Pancreas (tissue), 10 donors: Measurements from ENCODE around the gene APBA2. TPM values are rescaled to one million over a fixed set of nuclear protein-coding genes. Genes with fewer than 3 reads are reported as not detected.
A peak's percentile ranks its signal among the peaks of the same experiment; 100 is the strongest.

Experiments used
- ATAC-seq, 4 donors: fragments of 200-7000 bp; cut with Tn5 transposase; one replicate each; pipeline versions ENCODE4 v1.8.0 to v1.9.1; 2020; ENCODE audit warnings: mild to moderate bottlenecking in 4 of 4, moderate library complexity in 4 of 4
- DNase-seq, 6 donors: peaks; one replicate each; pipeline ENCODE4 v3.0.0-alpha.2; 2020
- FAIRE-seq: peaks from 2 replicates; lab custom pipeline; 2012; peaks lifted over from hg19 to GRCh38; lab: Jason Lieb, UNC
- H3K27ac ChIP-seq, 4 donors: fragments of 200-600 bp; sonication (generic); 1 replicate in 3 of 4; 2 replicates in 1 of 4; pipeline versions ENCODE4 v1.5.0 to v1.8.0; 2020
- H3K27me3 ChIP-seq, 4 donors: fragments of 200-600 bp; one replicate each; pipeline ENCODE4 v1.8.0; 2021
- H3K36me3 ChIP-seq, 3 donors: fragments of 200-600 bp; sonication (generic) in 1 of 3; one replicate each; pipeline versions ENCODE4 v1.5.0 to v1.8.0; 2020 to 2021
- H3K4me1 ChIP-seq, 3 donors: fragments of 200-600 bp; one replicate each; pipeline ENCODE4 v1.8.0; 2021
- H3K4me3 ChIP-seq, 4 donors: fragments of 200-600 bp; sonication (generic) in 2 of 4; one replicate each; pipeline versions ENCODE4 v1.5.0 to v1.8.0; 2020 to 2021
- H3K9me3 ChIP-seq, 4 donors: fragments of 200-600 bp; one replicate each; pipeline ENCODE4 v1.8.0; 2021
- CTCF ChIP-seq, 4 donors: fragments of 200-600 bp; sonication (generic) in 3 of 4; IDR thresholded peaks; one replicate each; pipeline versions ENCODE4 v1.5.0 to v1.8.0; 2021; ENCODE audit warnings: antibody characterized with exemption in 4 of 4
- WGBS, 2 donors: extraction: QIAGEN DNeasy Blood & Tissue Kit; methylation state at CpG; one replicate each; pipeline ENCODE4 v1.1.7; 2013; 5-methylcytosine and 5-hydroxymethylcytosine counted together
- intact Hi-C, 3 donors: fragments of 100-400 bp; cut with DNase I; formaldehyde crosslinking; loops; one replicate each; pipeline versions ENCODE4 v1.11.1 to v1.14.2; 2022
- polyA plus RNA-seq, 2 donors: library from polyadenylated mRNA; stranded (reverse); fragments of 200-250 nt; gene quantifications; one replicate each; pipeline ENCODE4 v1.2.3, GENCODE V29; 2013
- total RNA-seq, 6 donors: library from RNA; stranded (reverse); fragmentation: NEBNext Ultra II Directional in 4 of 6; extraction: Animal tissue kit (Norgen Biotek cat#: 25700) in 4 of 6; gene quantifications; one replicate each; pipeline versions ENCODE4 v1.2.1 to v1.2.4, GENCODE V29; 2021 to 2023
- donor health status: healthy with polysubstance abuse.
- donor health status: DM: no; HTN: no; CAD: no; lungs with moderate emphysema.
- donor health status: DM: no; HTN: no; CAD: no.
- donor health status: control.
- donor health status: control.
- donor health status: Bipolar disorder and iron deficiency.
- donor health status: DM: yes; HTN: yes; CAD: no.
- donor health status: DM: no; HTN: no; CAD: no.
- donor health status: DM: no; HTN: no; CAD: no.
- donor health status: DM: yes; HTN: yes; CAD: no.

The APBA2 gene
- total and polyA plus RNA-seq, 8 donors: 3.9 to 10.3 (median 6.7) TPM

- no peak for FAIRE-seq
These were observed 19.0 kb downstream of the APBA2 start for GRCh38 chr15:28904541-28905315.

GRCh38 chr15:28907338-28907960 is 21.7 kb downstream of the APBA2 start:
- no peaks in the 10 kb centered on the region for H3K36me3 ChIP-seq
- H3K4me1 ChIP-seq: no peaks in the 10 kb centered on the region
- H3K27me3 ChIP-seq: no peaks in the 10 kb centered on the region
- DNase-seq: peak in 1 of 6 donors; percentile 29
- H3K27ac ChIP-seq: no peak overlapping the region
- WGBS, 2 donors: 91 to 94% methylated on average over 11 of the region's 11 CpGs
- intact Hi-C loops: no loop called here
- no peaks in the 10 kb centered on the region for H3K9me3 ChIP-seq
- H3K4me3 ChIP-seq: no peak overlapping the region
- no peak for TF ChIP-seq CTCF (IDR thresholded peaks at IDR 0.05)
- ATAC-seq: no peak
- no peak for FAIRE-seq

More at GRCh38 chr15:28904541-28905315, 19.0 kb downstream of the APBA2 start:
- no peaks in the 10 kb centered on the region for H3K9me3 ChIP-seq
- H3K4me1 ChIP-seq: no peaks in the 10 kb centered on the region
- TF ChIP-seq CTCF (IDR thresholded peaks at IDR 0.05): no peak
- peak in 1 of 4 donors; percentile 44 for ATAC-seq
- no peak overlapping the region for H3K27ac ChIP-seq
- intact Hi-C loops: no loop called here
- WGBS, 2 donors: 68 to 70% methylated on average over 11 of the region's 11 CpGs
- H3K4me3 ChIP-seq: no peak overlapping the region
- H3K27me3 ChIP-seq: no peaks in the 10 kb centered on the region
- no peaks in the 10 kb centered on the region for H3K36me3 ChIP-seq
- DNase-seq: peak in 1 of 6 donors; percentile 27

GRCh38 chr15:28909958-28910500 is 24.3 kb downstream of the APBA2 start:
- DNase-seq (no peak), ATAC-seq (no peak), FAIRE-seq (no peak)
- Histone ChIP-seq H3K27ac (no peak overlapping the region), H3K9me3 (no peaks in the 10 kb centered on the region), H3K4me1 (no peaks in the 10 kb centered on the region), H3K4me3 (no peak overlapping the region), H3K36me3 (no peaks in the 10 kb centered on the region), H3K27me3 (no peaks in the 10 kb centered on the region)
- WGBS, 2 donors: 83 to 86% methylated on average over 7 of the region's 7 CpGs
- intact Hi-C loops: no loop called here
- TF ChIP-seq CTCF (IDR thresholded peaks at IDR 0.05): no peak

- Histone ChIP-seq H3K36me3 (no peaks in the 10 kb centered on the region), H3K27ac (no peak overlapping the region), H3K27me3 (no peaks in the 10 kb centered on the region), H3K4me3 (no peak overlapping the region), H3K4me1 (no peaks in the 10 kb centered on the region), H3K9me3 (no peaks in the 10 kb centered on the region)
- TF ChIP-seq CTCF (IDR thresholded peaks at IDR 0.05): no peak
- ATAC-seq: no peak
- peak in 1 of 6 donors; percentile 12 for DNase-seq
- WGBS, 2 donors: 56 to 59% methylated on average over 8 of the region's 8 CpGs
- no peak for FAIRE-seq
- intact Hi-C loops: no loop called here
These were observed 25.6 kb downstream of the APBA2 start for GRCh38 chr15:28911310-28911931.
